HG03066 (cell line): ENCODE results near the gene GOSR2.
"Not testable (repeated sequence)": the region's sequence is repeated elsewhere in the genome, so short reads cannot be mapped to it uniquely, and the experiment has no call there.

Experiments
- ATAC-seq: cut with Tn5 transposase; IDR thresholded peaks from one replicate; pipeline ENCODE4 v1.9.1; 2021; ENCODE audit warnings: low read depth; ENCODE audit not compliant: unreplicated experiment

The GOSR2 gene

GRCh38 chr17:46928467-46929261 is 5.7 kb downstream of the GOSR2 start:
- no peak for ATAC-seq

- no peak for ATAC-seq
Observed at GRCh38 chr17:46929413-46929812, 6.5 kb downstream of the GOSR2 start.

DNA sequence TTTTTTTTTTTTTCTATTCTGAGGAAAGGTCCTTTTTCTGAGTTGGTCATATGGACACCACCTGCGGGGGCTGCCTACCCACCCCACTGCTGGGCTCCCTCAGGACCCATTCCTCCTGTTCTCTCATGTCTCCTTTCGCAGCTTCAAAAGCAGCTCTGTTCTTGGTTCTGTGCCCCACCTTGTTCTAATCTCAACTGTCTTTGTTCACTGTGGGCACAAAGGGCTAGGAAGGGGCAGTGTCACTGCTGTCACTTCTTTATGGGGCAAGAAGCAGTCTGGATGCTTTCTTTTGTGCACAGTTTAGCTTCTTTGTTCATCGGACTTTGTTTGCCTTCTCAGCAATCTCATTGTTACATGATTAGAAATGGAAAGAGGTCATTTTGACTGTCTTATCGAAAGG is 7.1 kb downstream of the GOSR2 start:
- no peak for ATAC-seq

DNA sequence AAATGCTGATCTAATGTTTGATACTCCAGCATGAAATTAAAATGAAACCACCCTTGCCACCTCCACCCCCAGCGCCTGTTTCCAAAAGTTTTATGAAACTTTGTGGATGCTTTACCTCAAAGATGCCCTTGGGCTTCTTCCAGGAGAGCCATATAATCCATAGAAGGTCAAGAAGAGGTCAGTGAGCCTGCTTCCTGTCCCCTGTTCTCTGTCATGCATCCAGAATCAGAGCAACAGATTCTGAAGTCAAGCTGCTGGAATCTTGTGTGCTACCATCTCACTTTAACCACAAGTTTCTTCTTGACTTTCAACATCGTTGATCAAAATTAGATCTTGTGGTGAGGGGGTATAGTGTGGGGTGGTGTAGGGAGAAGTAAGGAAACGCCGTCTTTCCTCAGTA is 8.6 kb downstream of the GOSR2 start:
- no peak for ATAC-seq

DNA sequence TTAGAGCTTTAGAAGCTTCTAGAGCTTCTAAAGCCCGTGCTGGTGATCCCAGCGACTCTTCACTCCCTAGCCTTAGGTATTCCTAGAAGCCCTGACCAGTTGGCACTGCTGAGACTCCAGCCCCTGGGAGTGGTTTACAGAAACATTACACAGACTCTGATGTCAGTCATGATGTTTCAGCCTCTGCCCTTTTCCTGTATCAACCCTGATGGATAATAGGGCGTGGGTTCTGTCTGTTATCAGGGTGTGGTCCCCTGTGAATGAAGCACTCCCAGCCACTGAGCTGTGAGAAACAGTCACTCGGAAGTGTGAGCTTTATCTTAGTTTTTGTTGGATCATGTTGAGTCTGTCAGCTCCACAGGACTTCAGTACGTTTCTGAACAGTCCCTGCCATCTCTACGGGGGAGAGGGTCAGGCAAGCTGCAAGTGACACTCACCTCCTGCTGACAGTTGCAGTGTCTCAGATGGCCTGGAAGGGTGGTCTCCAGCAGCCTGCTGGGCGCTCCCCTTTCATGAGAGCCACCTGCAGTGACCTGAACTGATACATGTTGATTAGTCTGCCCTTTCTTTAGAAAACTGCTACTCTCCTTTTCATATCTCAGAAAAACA is 12.8 kb downstream of the GOSR2 start:
- ATAC-seq, result no peak

DNA sequence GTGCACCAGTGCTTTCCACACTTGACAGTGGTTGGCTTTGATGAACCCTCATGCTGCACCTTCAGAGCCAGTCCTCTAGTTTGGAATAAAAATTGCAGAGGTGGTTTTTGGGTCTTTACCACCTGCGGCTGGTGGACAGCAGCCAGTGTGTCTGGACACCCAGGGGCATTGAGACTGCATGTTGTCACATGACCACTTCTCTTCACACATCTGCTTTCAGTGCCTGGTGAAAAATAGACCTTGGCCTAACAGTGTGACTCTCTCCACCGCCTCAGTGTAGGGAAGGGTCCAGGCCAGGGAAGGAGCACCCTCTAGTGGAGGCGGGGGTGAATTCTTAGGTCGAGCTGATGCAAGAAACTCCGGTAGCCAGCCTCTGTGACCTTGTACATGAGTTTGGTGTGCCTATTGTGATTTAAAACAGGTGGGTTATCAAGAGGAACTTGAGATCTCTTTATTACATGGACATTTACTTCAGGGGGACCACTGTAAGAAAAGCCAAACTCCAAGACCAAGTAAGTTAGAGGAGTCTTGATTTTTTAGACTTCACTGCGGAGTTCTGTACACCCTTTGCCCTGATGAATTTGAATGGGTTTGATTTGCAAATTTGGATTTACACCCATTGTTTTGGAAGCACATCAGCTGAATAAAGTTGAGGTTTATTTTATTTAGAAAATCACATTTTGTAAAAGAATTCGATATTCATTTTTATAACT is 17.9 kb downstream of the GOSR2 start:
- ATAC-seq, result no peak

GRCh38 chr17:46942441-46943217 is 19.7 kb downstream of the GOSR2 start:
- no peak for ATAC-seq

GRCh38 chr17:46943218-46943500 is 20.2 kb downstream of the GOSR2 start:
- no peak for ATAC-seq

- no peak for ATAC-seq
Observed at GRCh38 chr17:46943501-46944393, 20.8 kb downstream of the GOSR2 start.

DNA sequence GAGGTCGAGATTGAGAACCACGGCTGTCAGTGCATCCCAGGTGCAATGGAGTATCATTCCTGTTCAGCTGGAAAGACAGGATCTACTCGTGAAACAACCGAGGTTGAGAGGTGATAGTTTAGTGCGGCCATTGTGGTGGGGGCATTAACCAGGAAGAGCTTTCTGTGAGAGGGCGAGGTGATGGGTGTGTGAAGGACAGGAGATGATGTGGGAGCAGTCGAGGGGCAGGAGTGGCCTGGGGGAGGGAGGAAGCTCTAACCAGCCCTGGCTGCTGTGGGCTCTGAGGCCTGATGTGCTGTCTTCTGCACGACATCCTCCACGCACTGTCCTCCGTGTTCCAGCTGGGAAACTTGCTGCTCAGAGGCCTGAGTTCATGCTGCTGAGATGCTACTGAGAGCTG is 22.0 kb downstream of the GOSR2 start:
- no peak for ATAC-seq

GRCh38 chr17:46947216-46947615 is 24.3 kb downstream of the GOSR2 start:
- ATAC-seq, result no peak

- no peak for ATAC-seq
Observed at GRCh38 chr17:46948544-46948943, 25.6 kb downstream of the GOSR2 start.

DNA sequence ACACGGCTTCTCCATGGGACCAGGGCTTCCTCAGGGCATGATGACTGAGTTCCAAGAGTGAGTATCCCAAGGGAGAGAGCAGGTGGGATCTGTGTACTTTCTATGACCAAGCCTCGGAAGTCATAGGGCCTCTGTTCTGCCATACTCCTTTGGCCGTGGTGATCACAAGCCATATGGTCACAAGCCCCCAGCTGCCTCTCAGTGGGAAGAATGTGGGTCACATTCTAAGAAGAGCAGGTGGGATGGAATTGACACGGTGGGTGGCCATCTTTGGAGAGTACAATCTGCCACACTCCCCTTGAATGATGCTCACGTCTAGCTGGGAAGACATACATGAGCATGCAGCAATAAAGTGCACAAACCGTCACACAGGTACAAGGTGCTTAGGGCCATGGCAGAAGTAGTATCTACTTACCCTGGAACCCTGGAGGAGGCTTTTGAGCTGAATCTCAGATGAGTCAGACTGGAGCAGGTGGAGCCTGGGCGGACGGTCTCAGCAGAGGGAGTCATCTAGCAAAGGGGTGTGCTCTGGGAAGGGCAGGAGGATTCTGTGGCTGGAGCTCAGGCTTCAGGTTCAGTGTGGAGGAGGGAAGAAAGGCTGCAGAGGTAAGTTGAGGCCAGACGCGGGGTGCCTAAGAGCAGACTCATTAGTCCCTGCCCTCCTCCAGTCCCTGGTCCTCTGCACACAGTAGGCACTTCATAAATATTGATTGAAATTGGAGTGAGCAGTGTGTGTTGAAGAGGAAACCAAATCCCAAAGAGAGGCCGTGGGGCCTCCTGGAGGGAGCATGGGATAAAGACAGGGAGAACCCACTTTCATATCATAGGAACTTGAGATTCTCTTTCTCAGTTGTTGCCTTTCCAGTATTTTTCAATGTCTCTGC is 26.6 kb downstream of the GOSR2 start:
- no peak for ATAC-seq

GRCh38 chr17:46950342-46950996 is 27.5 kb downstream of the GOSR2 start:
- no peak for ATAC-seq

GRCh38 chr17:46950997-46951621 is 28.1 kb downstream of the GOSR2 start:
- no peak for ATAC-seq

- no peak for ATAC-seq
Observed at GRCh38 chr17:46951706-46952105, 28.7 kb downstream of the GOSR2 start.

- no peak for ATAC-seq
Observed at GRCh38 chr17:46952115-46952514, 29.2 kb downstream of the GOSR2 start.

DNA sequence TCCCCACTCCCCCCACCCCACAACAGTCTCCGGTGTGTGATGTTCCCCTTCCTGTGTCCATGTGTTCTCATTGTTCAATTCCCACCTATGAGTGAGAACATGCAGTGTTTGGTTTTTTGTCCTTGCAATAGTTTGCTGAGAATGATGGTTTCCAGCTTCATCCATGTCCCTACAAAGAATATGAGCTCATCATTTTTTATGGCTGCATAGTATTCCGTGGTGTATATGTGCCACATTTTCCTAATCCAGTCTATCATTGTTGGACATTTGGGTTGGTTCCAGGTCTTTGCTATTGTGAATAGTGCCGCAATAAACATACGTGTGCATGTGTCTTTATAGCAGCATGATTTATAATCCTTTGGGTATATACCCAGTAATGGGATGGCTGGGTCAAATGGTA is 30.2 kb downstream of the GOSR2 start:
- ATAC-seq, result not testable (repeated sequence)
